Spleen (tissue), 7 donors: ENCODE data around the gene LRCH1.

Experiments used
- POLR2A ChIP-seq, 3 donors: fragments of 450-650 bp; IDR thresholded peaks; one replicate each; pipeline ENCODE4 v1.5.1; 2017; ENCODE audit warnings: antibody characterized with exemption in 3 of 3, mild to moderate bottlenecking in 1 of 3
- POLR2AphosphoS5 ChIP-seq, 3 donors: sonication (generic); formaldehyde crosslinking; IDR thresholded peaks; one replicate each; pipeline ENCODE4 v1.5.1; 2017; ENCODE audit warnings: antibody characterized with exemption in 3 of 3
- TF ChIP-seq, protein P1 (sequence below), 11 experiments: fragments of 200-600 bp in 7 of 11; fragments of 450-650 bp in 4 of 11; sonication (generic) in 4 of 11; IDR thresholded peaks in 8 of 11; conservative IDR thresholded peaks in 3 of 11; 1 replicate in 7 of 11; 2 replicates in 4 of 11; pipeline versions ENCODE4 v1.4.0 to v1.8.0; 2016 to 2021; ENCODE audit warnings: antibody characterized with exemption in 11 of 11, inconsistent platforms in 4 of 11, mild to moderate bottlenecking in 1 of 11
- donor health status: DM: no; HTN: no; CAD: no; lungs with moderate emphysema.
- donor health status: DM: no; HTN: no; CAD: no.
- donor health status: DM: no; HTN: no; CAD: no.

DNA sequence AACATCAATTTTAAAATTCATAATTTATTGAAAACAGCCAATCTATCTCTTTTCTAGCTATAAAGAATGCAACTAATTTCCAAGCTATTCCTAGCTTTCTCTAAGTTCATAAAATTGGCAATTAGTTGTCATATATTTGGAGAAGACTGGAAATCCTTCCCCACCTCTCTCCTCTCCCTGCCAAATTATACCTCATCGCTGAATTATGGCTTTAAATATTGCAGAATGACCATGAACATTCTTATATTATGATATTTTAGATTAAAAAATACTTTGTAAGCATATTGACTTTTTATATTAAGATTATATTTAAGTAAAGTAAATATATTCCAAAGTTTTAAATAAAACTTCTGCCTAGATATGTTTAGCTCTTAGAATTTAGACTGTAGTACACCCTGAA is 185.8 kb downstream of the LRCH1 start:
- no peak for TF ChIP-seq POLR2AphosphoS5 (IDR thresholded peaks at IDR 0.05)
- TF ChIP-seq POLR2A (IDR thresholded peaks at IDR 0.05): no peak
- TF ChIP-seq, protein P1, sequence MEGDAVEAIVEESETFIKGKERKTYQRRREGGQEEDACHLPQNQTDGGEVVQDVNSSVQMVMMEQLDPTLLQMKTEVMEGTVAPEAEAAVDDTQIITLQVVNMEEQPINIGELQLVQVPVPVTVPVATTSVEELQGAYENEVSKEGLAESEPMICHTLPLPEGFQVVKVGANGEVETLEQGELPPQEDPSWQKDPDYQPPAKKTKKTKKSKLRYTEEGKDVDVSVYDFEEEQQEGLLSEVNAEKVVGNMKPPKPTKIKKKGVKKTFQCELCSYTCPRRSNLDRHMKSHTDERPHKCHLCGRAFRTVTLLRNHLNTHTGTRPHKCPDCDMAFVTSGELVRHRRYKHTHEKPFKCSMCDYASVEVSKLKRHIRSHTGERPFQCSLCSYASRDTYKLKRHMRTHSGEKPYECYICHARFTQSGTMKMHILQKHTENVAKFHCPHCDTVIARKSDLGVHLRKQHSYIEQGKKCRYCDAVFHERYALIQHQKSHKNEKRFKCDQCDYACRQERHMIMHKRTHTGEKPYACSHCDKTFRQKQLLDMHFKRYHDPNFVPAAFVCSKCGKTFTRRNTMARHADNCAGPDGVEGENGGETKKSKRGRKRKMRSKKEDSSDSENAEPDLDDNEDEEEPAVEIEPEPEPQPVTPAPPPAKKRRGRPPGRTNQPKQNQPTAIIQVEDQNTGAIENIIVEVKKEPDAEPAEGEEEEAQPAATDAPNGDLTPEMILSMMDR (IDR thresholded peaks at IDR 0.05 in 8 of 11, conservative IDR thresholded peaks at IDR 0.05 in 3 of 11): no peak
